HG03432 (cell line): ENCODE data around the gene TASOR.

Source experiments
- ATAC-seq: cut with Tn5 transposase; IDR thresholded peaks from one replicate; pipeline ENCODE4 v1.9.1; 2021; ENCODE audit warnings: mild to moderate bottlenecking, moderate library complexity; ENCODE audit not compliant: unreplicated experiment

Gene TASOR

GRCh38 chr3:56684029-56684428 lies 964 bp upstream of the TASOR start:
- ATAC-seq = no peak

GRCh38 chr3:56682462-56683121 lies 473 bp downstream of the TASOR start:
- peak; percentile 76 for ATAC-seq

- no peak for ATAC-seq
Measured at GRCh38 chr3:56681984-56682461, 1.0 kb downstream of the TASOR start.

GRCh38 chr3:56680054-56680580 lies 2.9 kb downstream of the TASOR start:
- ATAC-seq = no peak

- peak; percentile 73 for ATAC-seq
Measured at GRCh38 chr3:56677286-56677685, 5.8 kb downstream of the TASOR start.

GRCh38 chr3:56673781-56674457 lies 9.1 kb downstream of the TASOR start:
- ATAC-seq = no peak

GRCh38 chr3:56667973-56668579 lies 15.0 kb downstream of the TASOR start:
- no peak for ATAC-seq

- no peak for ATAC-seq
Measured at GRCh38 chr3:56664823-56665222, 18.2 kb downstream of the TASOR start.

GRCh38 chr3:56655709-56656108 lies 27.4 kb downstream of the TASOR start:
- no peak for ATAC-seq

- no peak for ATAC-seq
Measured at GRCh38 chr3:56654460-56654859, 28.6 kb downstream of the TASOR start.

- ATAC-seq = no peak
Measured at GRCh38 chr3:56645407-56645806, 37.7 kb downstream of the TASOR start.

- no peak for ATAC-seq
Measured at GRCh38 chr3:56633602-56634535, 49.2 kb downstream of the TASOR start.
